MM.1S (cell line): Measurements from ENCODE around the gene DNAJC15.

ENCODE experiments used
- EZH2phosphoT487 ChIP-seq: fragments of 300-600 bp; sonication (generic); IDR thresholded peaks from 2 replicates; pipeline ENCODE4 v1.6.1; 2018; ENCODE audit warnings: antibody characterized with exemption, low read length
- TF ChIP-seq, protein P1 (sequence below): fragments of 300-600 bp; sonication (generic); IDR thresholded peaks from 2 replicates; pipeline ENCODE4 v1.5.1; 2016; ENCODE audit warnings: antibody characterized with exemption, low read length, mixed read lengths

DNA sequence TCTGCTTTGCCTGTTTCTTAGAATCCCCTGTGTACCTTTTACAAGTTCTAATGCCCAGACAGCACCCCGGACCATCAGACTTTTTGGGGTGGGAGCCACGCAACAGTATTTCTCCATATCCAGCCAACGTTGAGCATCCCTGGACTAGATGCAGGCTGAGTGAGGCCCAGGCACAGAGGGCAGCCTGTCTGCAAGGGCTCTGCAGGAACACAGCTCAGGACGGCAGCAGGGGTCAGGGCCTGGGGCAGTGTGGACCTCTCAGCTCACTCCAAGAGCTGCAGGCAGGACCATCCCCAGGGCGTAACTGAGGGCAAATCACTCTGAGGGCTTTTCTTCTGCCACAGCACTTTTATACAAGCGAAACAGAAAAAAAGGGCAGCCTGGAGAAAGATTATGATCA is 95.8 kb downstream of the DNAJC15 start:
- TF ChIP-seq, protein P1, sequence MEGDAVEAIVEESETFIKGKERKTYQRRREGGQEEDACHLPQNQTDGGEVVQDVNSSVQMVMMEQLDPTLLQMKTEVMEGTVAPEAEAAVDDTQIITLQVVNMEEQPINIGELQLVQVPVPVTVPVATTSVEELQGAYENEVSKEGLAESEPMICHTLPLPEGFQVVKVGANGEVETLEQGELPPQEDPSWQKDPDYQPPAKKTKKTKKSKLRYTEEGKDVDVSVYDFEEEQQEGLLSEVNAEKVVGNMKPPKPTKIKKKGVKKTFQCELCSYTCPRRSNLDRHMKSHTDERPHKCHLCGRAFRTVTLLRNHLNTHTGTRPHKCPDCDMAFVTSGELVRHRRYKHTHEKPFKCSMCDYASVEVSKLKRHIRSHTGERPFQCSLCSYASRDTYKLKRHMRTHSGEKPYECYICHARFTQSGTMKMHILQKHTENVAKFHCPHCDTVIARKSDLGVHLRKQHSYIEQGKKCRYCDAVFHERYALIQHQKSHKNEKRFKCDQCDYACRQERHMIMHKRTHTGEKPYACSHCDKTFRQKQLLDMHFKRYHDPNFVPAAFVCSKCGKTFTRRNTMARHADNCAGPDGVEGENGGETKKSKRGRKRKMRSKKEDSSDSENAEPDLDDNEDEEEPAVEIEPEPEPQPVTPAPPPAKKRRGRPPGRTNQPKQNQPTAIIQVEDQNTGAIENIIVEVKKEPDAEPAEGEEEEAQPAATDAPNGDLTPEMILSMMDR: no peak
- no peak for TF ChIP-seq EZH2phosphoT487
